Measurements from ENCODE around the gene KIZ.

GRCh38 chr20:21173485-21173884 is 47.6 kb downstream of the KIZ start:
- no peak for TF ChIP-seq CTCF (IDR thresholded peaks at IDR 0.05)
- TF ChIP-seq POLR2A (IDR thresholded peaks at IDR 0.05): no peak
